Activated CD8-positive, alpha-beta memory T cell treated with anti-CD3 and anti-CD28 coated beads for 48 hours (primary cell): ENCODE measurements around the gene RRP15.

Experiments
- DNase-seq, 3 experiments: peaks; one replicate each; pipeline ENCODE4 v3.0.0-alpha.2; 2020; ENCODE audit warnings: low read depth in 2 of 3, low spot score in 2 of 3

The RRP15 gene

DNA sequence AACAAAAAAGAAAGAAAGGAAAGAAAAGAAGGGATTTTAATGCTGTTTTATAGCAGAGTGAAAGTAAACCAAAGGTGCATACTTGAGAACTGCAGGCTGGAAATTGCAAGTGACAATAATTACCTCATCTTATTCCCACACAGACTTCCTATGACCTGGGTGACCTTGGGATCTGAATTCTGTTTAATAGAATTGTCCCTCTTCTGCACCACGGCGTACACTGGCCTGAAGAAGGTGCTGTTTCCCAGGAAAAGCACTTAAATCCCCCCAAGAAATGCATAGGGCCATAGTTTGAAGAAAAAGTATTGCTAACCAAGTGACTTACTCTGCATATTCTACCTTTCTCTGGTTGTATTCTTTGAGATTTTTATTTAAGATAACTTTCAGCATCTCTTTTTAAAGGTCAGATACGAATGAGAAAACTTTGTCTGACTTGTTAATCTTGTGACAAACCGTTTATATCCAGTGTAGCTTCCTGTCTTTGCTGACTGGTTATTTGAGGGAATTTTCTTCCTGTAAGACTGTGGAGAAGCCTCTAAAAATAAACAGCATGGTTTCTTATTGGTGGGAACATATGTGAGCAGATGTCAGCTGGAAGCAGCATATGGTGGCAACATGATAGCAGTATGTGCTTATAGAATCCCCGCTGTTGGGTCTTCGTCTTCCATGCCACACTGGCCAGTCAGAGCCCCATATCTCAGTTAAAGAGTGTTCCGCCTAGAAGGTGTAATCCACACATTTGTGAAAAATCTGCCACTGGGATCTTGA, 76.4 kb downstream of the RRP15 start:
- no peak for DNase-seq

DNA sequence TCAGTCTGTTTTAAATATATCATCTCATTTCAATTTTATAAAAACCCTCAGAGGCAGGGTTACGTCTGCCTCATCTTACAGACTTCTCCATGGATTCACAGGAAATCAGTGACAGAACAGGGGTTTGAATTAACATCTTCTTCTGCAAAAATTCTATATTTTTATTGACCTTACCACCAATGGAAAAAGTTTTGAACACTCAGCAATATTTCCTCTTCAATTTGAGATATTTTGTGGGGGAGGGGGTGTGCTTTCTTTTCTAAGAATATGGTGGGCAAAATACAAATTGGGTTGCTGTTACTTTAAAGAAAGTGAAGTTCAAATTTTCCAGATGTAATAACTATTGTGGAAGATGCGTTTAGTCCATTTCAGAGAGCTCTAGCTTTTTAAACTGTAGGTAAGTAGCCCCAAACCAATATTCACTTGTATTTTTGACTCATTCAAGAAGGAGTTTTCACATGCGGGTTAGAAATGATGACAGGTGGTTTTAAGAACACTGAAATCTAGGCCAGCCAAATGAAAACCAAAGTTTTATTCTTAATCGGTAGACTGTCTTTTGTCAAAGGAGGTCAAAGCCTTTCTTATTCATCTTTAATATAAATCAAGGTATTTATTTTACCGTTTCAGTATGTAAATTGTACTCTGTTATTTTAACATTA, 77.5 kb downstream of the RRP15 start:
- DNase-seq: no peak

- DNase-seq: no peak
These were observed 78.0 kb downstream of the RRP15 start for GRCh38 chr1:218363141-218363540.

DNA sequence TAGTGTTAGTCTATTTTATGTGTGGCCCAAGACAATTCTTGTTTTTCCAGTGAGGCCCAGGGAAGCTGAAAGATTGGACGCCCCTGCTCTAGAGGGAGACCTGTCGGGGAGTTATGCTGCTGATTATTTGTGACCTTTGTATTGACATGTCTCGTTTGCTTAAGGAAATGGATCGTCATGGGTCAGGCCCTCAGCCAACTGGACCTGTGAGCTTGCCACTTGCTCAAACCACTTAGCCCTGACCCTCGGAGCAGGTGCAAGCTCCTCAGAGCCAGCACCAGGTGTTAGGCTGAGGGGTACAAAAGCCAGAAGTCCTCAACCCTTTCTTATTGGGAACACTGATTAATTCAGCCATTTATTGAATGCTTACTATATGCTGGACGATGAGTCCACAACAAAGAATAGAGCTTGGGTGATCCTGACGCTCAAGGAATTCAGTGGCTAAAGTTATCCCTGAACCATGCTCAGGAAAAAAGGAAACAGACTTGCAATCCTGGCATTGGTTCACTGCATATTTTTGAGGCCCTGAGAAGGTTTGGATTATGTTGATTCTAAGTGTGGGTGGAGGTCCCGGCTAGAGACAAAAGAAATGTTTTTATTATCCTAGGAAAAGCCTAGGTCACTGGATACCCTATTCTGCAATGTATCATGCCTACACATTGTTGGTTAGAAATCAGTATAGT, 79.1 kb downstream of the RRP15 start:
- DNase-seq: no peak

DNA sequence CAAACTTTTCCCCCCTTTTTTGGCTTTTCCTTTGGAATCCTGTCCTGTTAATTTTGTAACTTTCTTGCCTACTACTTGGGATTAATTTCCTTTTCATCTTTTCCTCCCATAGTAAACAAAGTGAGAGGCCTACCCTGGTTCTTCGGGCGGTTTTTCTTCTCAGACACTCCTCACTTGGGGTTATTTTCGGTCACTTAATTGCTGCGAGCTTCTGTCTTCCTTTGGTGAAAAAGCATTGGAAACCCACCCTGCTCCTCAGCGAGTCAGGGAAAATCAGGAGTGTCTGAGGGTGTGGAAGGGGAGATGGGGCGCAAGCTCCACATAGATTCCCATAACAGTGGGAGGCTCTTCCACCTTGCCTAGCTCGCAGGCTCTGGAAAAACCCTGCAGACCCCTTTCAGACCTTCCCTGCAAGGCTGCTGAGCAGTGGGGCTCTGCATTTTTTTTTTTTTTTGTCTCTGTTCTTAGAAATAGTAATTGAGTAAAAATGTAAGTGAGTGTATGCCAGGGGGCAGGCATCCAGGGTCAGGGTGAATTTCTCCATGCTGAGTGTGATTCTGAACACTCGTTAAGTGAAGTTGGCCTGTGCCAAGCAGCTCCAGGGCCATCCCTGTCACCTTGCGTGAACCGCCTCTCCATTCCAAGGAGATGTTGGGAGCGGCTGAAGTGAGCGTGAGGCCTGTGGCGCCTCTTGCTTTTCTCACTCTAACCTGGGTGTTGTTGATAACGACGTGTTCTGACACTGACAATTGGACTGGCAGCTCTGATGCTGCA, 80.3 kb downstream of the RRP15 start:
- no peak for DNase-seq

- no peak for DNase-seq
These were observed 81.4 kb downstream of the RRP15 start for GRCh38 chr1:218366322-218367052.

DNA sequence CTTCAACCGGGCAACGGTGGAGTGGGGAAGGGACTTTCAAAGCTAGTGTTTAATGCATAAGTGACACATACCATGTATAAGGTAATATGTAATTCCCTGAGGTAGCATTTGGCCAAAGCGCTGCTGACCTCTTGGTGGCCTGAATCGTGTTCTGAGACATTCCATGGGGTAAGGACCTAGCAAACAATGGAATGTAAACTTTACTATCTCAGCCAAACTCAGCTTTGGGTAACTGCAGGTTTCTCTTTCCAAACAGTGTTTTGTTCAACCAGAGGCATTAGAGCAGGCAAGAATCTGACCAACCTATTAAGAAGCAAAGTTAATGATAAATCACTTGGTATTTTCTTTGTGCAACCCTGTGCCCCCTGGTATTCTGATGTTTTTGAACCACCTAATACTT, 82.0 kb downstream of the RRP15 start:
- DNase-seq: no peak

GRCh38 chr1:218368686-218369085, 83.6 kb downstream of the RRP15 start:
- DNase-seq: no peak

DNA sequence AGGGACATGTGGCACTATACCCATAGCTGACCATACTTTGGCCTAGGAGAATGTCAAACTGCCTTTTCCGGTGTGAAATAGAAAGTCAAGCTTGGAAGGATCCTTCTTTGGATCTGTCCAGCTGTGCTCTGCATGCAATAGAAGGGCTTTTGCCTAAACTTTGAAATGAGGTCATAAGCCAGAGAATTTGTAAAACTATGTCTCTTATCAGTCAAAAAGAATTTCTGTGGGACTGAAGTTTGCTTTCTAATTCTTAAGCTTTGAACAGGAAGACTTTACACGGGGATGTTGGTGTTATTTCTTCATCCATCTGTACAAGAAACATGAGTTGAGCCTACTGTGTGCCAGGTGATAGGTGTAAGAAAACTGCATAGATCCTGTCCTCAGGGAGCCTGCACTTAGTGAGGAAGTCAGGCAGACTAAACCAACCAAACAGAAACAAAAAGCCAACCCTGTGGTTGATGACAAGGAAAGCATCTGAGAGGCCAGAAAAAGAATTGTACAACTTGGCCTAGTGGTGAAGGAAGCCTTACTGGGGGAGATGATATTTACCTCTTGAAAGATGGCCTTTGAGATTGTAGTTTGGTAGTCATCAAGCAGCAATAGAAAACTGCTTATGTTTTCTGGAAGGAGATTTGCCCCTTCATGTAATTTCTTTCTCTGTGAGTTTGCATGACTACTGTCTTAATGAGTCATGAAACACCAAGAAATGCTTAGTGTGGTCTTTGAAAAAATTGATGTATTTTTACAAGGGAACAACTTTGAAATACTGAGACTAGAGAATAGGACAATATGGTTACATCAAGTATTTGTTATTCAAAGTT, 84.8 kb downstream of the RRP15 start:
- no peak for DNase-seq

GRCh38 chr1:218371927-218372672, 87.0 kb downstream of the RRP15 start:
- DNase-seq: no peak

DNA sequence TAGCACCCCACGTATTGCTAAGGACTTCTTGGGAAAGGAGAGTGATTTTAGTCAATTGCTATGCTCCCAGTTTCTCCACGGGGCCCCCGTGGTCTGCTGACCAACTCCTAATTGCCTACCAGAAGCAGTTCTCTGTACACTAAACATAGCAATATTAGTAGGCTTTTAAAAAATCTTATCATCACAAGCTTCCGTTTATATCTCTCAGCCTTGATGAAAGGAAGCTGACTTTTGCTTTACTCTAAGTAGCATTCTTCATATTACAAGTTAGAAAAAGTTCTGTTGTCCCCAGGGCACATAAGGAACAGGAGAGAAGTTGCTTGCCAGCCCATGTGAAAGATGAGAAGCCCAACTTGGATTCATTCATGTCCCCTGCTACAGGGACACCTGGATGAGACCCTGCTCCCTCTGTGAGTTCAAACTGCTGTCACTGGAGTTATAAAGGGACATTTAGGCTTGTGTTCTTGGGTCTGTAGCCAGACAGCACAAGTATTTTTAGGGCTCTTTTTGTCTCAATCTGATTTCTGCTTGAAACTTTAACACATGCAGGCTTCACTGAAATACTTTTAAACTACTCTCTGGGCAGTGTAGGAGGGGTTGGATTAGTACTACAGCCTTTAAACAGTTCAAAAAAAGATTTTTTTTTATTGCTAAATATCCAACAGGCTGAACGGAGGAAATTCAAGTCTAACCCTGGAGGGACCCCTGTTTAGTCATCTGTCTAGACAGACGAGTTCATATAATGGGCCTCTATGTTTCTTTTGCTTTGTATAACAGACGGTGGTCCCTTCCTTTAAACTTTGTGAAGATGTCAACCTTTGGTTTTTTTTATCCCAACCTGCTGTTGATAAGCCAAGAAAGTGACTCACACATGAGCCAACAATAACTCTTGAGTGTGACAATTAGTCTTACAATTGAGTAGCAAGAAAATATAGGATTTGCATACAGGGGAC, 89.6 kb downstream of the RRP15 start:
- DNase-seq: no peak

DNA sequence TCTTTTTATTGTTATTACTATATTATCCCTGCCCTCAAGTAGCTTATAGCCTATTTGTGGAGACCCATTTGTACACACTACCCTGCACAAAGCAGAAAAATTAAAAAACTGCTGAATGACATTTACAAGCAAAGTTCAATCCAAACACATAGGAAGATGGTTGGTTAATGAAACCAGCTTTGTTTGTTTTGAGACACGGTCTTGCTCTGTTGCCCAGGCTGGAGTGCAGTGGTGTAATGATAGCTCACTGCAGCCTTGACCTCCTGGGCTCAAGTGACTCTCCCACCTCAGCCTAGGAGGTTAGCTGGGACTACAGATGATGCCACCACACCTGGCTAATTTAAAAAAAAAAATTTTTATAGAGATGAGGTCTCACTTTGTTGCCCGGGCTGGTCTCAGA, 91.6 kb downstream of the RRP15 start:
- no peak for DNase-seq

GRCh38 chr1:218377143-218377660, 92.1 kb downstream of the RRP15 start:
- peak; percentile 3 to 42 (median 12) for DNase-seq

DNA sequence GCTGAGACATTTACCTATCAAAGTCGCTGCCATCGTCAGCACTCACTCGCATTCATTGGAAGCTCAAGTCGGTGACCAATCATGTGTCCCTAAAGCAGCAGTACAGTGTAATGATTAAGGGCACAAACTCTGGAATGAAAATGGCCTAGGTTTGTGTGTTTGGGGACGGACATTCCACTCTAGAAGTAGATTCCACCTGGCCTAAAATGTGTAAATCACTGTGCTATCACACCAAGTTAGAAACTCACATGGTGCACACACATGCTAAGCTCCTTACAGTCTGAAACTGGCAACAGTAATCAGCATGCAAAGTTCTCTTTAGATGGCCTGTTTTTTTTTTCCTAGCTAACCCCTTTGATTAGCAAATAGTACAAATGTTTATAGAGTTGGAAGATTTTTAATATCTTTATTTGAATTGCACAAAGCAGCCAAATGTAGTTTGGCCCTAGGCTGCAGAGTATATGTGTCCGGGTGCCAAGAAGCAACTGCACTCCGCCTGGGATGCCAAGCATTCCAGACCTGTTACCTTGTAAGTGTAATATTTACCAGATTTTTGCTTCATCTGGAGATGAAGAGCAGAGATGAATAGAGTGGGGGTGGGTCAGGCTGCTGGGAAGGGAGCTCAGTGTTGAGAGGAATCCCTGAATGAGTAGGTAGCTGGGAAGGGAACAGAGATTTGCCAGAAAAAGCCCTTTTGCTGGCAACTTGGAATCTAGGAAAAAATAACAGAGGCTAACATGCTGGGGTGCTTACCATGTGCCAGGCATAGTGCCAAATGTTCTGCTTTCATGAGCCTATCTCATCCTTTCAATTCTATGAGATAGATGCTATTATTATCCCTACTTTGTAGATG, 95.3 kb downstream of the RRP15 start:
- DNase-seq: no peak

GRCh38 chr1:218382261-218382660, 97.2 kb downstream of the RRP15 start:
- no peak for DNase-seq

GRCh38 chr1:218383051-218383450, 98.0 kb downstream of the RRP15 start:
- DNase-seq: no peak

DNA sequence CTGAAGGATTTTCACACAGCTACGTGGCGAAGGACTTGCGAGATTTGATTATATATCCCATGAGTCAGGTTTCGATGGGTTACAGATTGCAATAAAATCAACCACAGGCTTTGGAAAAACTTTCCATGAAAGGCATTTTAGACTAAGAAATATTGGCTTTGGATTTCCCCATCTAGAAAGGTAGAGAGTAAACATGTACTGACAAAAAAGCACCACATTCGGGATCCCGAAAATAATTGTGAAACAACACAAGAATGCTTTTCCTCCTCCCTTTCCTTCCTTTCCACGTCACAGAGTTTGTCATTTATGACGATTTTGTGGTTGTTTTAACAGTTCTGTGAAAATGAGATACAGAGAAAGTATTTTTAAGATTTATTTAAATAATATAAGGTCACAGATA, 98.6 kb downstream of the RRP15 start:
- no peak for DNase-seq
